ENCODE data around the gene BTBD8.

Gene BTBD8

GRCh38 chr1:92087542-92087941 is 7.4 kb downstream of the BTBD8 start:
- in situ Hi-C loops (cut with HindIII; ENCODE audit: low sequenced_read_pairs) = no loop called here

- in situ Hi-C loops (cut with HindIII; ENCODE audit: low sequenced_read_pairs) = no loop called here
Measured at GRCh38 chr1:92091625-92092024, 11.5 kb downstream of the BTBD8 start.

- in situ Hi-C loops (cut with HindIII; ENCODE audit: low sequenced_read_pairs) = no loop called here
Measured at GRCh38 chr1:92094090-92094489, 13.9 kb downstream of the BTBD8 start.

GRCh38 chr1:92094595-92094994 is 14.4 kb downstream of the BTBD8 start:
- in situ Hi-C loops (cut with HindIII; ENCODE audit: low sequenced_read_pairs) = no loop called here

GRCh38 chr1:92095874-92096273 is 15.7 kb downstream of the BTBD8 start:
- in situ Hi-C loops (cut with HindIII; ENCODE audit: low sequenced_read_pairs) = no loop called here

GRCh38 chr1:92096317-92096716 is 16.2 kb downstream of the BTBD8 start:
- in situ Hi-C loops (cut with HindIII; ENCODE audit: low sequenced_read_pairs) = no loop called here

- in situ Hi-C loops (cut with HindIII; ENCODE audit: low sequenced_read_pairs) = no loop called here
Measured at GRCh38 chr1:92105546-92106081, 25.5 kb downstream of the BTBD8 start.

GRCh38 chr1:92108631-92109030 is 28.5 kb downstream of the BTBD8 start:
- in situ Hi-C loops (cut with HindIII; ENCODE audit: low sequenced_read_pairs) = no loop called here

GRCh38 chr1:92117526-92117925 is 37.4 kb downstream of the BTBD8 start:
- in situ Hi-C loops (cut with HindIII; ENCODE audit: low sequenced_read_pairs) = no loop called here

- in situ Hi-C loops (cut with HindIII; ENCODE audit: low sequenced_read_pairs) = no loop called here
Measured at GRCh38 chr1:92118826-92119225, 38.7 kb downstream of the BTBD8 start.

- in situ Hi-C loops (cut with HindIII; ENCODE audit: low sequenced_read_pairs) = no loop called here
Measured at GRCh38 chr1:92123868-92124267, 43.7 kb downstream of the BTBD8 start.

GRCh38 chr1:92125204-92125603 is 45.1 kb downstream of the BTBD8 start:
- in situ Hi-C loops (cut with HindIII; ENCODE audit: low sequenced_read_pairs) = no loop called here

GRCh38 chr1:92126088-92126487 is 45.9 kb downstream of the BTBD8 start:
- in situ Hi-C loops (cut with HindIII; ENCODE audit: low sequenced_read_pairs) = no loop called here

- in situ Hi-C loops (cut with HindIII; ENCODE audit: low sequenced_read_pairs) = no loop called here
Measured at GRCh38 chr1:92134331-92134730, 54.2 kb downstream of the BTBD8 start.

- in situ Hi-C loops (cut with HindIII; ENCODE audit: low sequenced_read_pairs) = no loop called here
Measured at GRCh38 chr1:92136341-92136740, 56.2 kb downstream of the BTBD8 start.

GRCh38 chr1:92154934-92155333 is 74.8 kb downstream of the BTBD8 start:
- in situ Hi-C loops (cut with HindIII; ENCODE audit: low sequenced_read_pairs) = no loop called here

GRCh38 chr1:92159593-92159992 is 79.4 kb downstream of the BTBD8 start:
- in situ Hi-C loops (cut with HindIII; ENCODE audit: low sequenced_read_pairs) = no loop called here

GRCh38 chr1:92165389-92165788 is 85.2 kb downstream of the BTBD8 start:
- in situ Hi-C loops (cut with HindIII; ENCODE audit: low sequenced_read_pairs) = no loop called here

- in situ Hi-C loops (cut with HindIII; ENCODE audit: low sequenced_read_pairs) = no loop called here
Measured at GRCh38 chr1:92167151-92167550, 87.0 kb downstream of the BTBD8 start.

GRCh38 chr1:92168657-92169056 is 88.5 kb downstream of the BTBD8 start:
- in situ Hi-C loops (cut with HindIII; ENCODE audit: low sequenced_read_pairs) = no loop called here

GRCh38 chr1:92169214-92170005 is 89.3 kb downstream of the BTBD8 start:
- in situ Hi-C loops (cut with HindIII; ENCODE audit: low sequenced_read_pairs) = no loop called here

- in situ Hi-C loops (cut with HindIII; ENCODE audit: low sequenced_read_pairs) = no loop called here
Measured at GRCh38 chr1:92184632-92185031, 104.5 kb downstream of the BTBD8 start.

GRCh38 chr1:92186081-92186480 is 105.9 kb downstream of the BTBD8 start:
- in situ Hi-C loops (cut with HindIII; ENCODE audit: low sequenced_read_pairs) = no loop called here

Measured in endothelial cell of hepatic sinusoid (primary cell).